GM12878 (cell line): ENCODE results near the gene EI24. TPM values are rescaled to one million over a fixed set of nuclear protein-coding genes. Genes with fewer than 3 reads are reported as not detected.
A peak's percentile ranks its signal among the peaks of the same experiment; 100 is the strongest.

Experiments
- ASH2L ChIP-seq: fragments of 300-600, 200-600 bp; sonication (generic); IDR thresholded peaks from 2 replicates; pipeline ENCODE4 v1.6.1; 2017; ENCODE audit warnings: low read depth, mild to moderate bottlenecking, borderline replicate concordance
- CTCF ChIP-seq, 3 experiments: IDR thresholded peaks in 2 of 3; conservative IDR thresholded peaks in 1 of 3; 2 replicates each; pipeline ENCODE4 v1.5.1; 2011; ENCODE audit warnings: low read depth in 3 of 3, low read length in 3 of 3, mild to moderate bottlenecking in 3 of 3, control low read depth in 2 of 3, moderate library complexity in 2 of 3, inconsistent platforms in 1 of 3, mixed read lengths in 1 of 3; ENCODE audit not compliant: control insufficient read depth in 2 of 3, insufficient read depth in 1 of 3; ENCODE audit errors: extremely low read depth in 1 of 3
- IRF5 ChIP-seq: fragments of 450-650 bp; IDR thresholded peaks from 2 replicates; pipeline ENCODE4 v1.6.1; 2017; ENCODE audit warnings: borderline replicate concordance
- JUNB ChIP-seq: IDR thresholded peaks from 2 replicates; pipeline ENCODE4 v1.6.1; 2016; ENCODE audit warnings: antibody characterized with exemption, mild to moderate bottlenecking
- NKRF ChIP-seq: fragments of 450-650 bp; conservative IDR thresholded peaks from 2 replicates; pipeline ENCODE4 v1.6.1; 2017; ENCODE audit warnings: mild to moderate bottlenecking, moderate library complexity
- SKIL ChIP-seq: fragments of 450-650 bp; IDR thresholded peaks from 2 replicates; pipeline ENCODE4 v1.6.1; 2017; ENCODE audit warnings: mild to moderate bottlenecking, low read depth, inconsistent platforms; ENCODE audit not compliant: poor library complexity, severe bottlenecking
- TAF1 ChIP-seq: IDR thresholded peaks from 2 replicates; pipeline ENCODE4 v1.6.1; 2011; ENCODE audit warnings: mild to moderate bottlenecking, low read depth, low read length, borderline replicate concordance
- ZNF217 ChIP-seq: fragments of 450-650 bp; IDR thresholded peaks from 2 replicates; pipeline ENCODE4 v1.6.1; 2017; ENCODE audit warnings: antibody characterized with exemption, mild to moderate bottlenecking
- ZNF384 ChIP-seq: IDR thresholded peaks from 2 replicates; pipeline ENCODE4 v1.6.1; 2012; ENCODE audit warnings: low read depth, mild to moderate bottlenecking, low read length, improper control_type of control experiment, borderline replicate concordance
- polyA plus RNA-seq, 11 experiments: library from polyadenylated mRNA; depleted of rRNA in 4 of 11; unstranded in 6 of 11; stranded (reverse) in 5 of 11; fragments of >200 nt; fragmentation: Nextera tagmentation in 4 of 11; fragmentation: Illumina TruSeq in 1 of 11; extraction: Ambion mirVana in 4 of 11; extraction: Trizol in 1 of 11; gene quantifications; 1 replicate in 1 of 11; 2 replicates in 10 of 11; pipeline versions ENCODE4 v1.2.1 to v1.2.3, GENCODE V29; 2011 to 2016; ENCODE audit warnings: inconsistent platforms in 2 of 11, missing spikeins in 2 of 11, low read depth in 1 of 11
- total RNA-seq, 4 experiments: library from RNA; depleted of rRNA in 3 of 4; stranded (reverse); fragments of >200 nt in 3 of 4; fragmentation: Illumina TruSeq in 1 of 4; extraction: Trizol in 1 of 4; gene quantifications; 2 replicates each; pipeline versions ENCODE4 v1.2.1 to v1.2.3, GENCODE V29; 2013 to 2021

EI24 gene
- total and polyA plus RNA-seq, 10 of the 15 experiments (the other 5 are each of a cell fraction or from before 2014, with no cell fraction given) = 20.3 to 127 (median 70.4) TPM

GRCh38 chr11:125568970-125569914, at the start of gene EI24 (continued):
- TF ChIP-seq TAF1 (peak; percentile 43; the same call in 1 of the 2 replicates), ASH2L (0 out of 2 replicates have a peak, but pooled peaks have one; percentile 58), ZNF217 (peak; percentile 98), NKRF (peak; percentile 77), CTCF (IDR thresholded peaks at IDR 0.05 in 2 of 3, conservative IDR thresholded peaks at IDR 0.05 in 1 of 3; ENCODE audit: control insufficient read depth in 2 of 3, extremely low read depth in 1 of 3, insufficient read depth in 1 of 3, low read depth in 3 of 3, low read length in 3 of 3) (peak; percentile 55 to 73 (median 65)), SKIL (no peak), JUNB (no peak), IRF5 (no peak), ZNF384 (no peak)
